HPDE6-E6E7 (cell line): Measurements from ENCODE around the gene YIPF6.
"Not testable (repeated sequence)": the region's sequence is repeated elsewhere in the genome, so short reads cannot be mapped to it uniquely, and the experiment has no call there.

Source experiments
- DNase-seq: peaks from one replicate; pipeline ENCODE4 v3.0.0; 2011; ENCODE audit warnings: missing footprints; ENCODE audit errors: extremely low spot score

YIPF6 gene

DNA sequence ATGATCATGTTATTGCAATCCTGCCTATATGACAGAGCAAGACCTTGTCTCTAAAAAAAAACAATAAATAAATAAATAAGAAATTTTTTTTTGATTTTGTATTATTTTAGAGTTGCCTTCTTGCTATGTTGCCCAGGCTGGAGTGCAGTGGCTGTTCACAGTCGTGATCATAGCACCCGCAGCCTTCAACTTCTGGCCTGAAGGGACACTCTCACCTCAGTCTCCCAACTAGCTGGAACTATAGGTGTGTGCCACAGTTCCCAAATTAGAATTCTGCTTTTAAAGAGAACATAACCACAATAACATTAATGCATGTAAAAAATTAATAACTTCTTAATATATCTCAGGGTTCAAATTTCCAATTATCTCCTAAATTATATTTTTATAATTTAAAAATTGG lies 7.8 kb downstream of the YIPF6 start:
- no peak for DNase-seq

DNA sequence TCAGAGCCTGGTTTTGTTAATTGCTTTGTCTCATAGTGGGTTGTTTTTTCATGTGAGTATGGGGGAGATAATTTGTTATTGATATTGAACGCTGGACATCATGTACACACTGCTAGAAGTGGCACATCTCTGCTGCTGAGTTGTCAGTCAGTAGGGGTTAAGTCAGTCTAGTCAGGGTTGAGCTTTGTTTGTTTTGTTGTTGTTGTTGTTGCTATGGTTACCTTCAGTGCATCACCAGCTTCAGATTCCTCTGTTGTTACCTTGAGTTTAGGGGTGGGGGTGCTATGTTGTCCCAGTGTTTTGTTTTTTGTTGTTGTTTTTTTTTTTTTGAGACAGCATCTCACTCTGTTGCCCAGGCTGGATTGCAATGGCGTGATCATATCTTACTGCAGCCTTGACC lies 9.9 kb downstream of the YIPF6 start:
- no peak for DNase-seq

DNA sequence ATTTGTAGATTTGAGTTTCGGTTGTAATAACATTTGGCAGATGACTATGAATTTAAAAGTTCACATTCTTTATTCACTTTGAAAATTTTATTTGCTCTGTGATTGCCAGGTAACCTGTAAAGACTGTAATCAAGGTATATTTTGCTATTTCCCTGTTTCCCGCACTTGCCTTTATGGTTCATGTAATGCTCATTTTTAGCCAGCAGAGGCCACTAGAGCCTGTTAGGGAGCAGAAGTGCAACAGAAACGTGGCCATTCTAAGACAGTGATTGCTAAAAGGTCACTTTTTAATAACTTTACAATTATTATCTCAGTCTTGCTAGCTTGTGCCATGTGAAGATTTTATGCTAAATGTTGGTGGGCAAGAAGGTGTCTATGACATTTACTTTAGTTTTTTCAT lies 12.4 kb downstream of the YIPF6 start:
- no peak for DNase-seq

DNA sequence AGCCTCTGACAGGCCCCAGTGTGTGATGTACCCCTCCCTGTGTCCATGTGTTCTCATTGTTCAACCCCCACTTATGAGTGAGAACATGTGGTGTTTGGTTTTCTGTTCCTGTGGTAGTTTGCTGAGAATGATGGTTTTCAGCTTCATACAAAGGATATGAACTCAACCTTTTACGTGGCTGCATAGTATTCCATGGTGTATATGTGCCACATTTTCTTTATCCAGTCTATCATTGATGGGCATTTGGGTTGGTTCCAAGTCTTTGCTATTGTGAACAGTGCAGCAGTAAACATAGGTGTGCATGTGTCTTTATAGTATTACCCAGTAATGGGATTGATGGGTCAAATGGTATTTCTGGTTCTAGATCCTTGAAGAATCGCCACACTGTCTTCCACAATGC lies 25.8 kb downstream of the YIPF6 start:
- not testable (repeated sequence) for DNase-seq

DNA sequence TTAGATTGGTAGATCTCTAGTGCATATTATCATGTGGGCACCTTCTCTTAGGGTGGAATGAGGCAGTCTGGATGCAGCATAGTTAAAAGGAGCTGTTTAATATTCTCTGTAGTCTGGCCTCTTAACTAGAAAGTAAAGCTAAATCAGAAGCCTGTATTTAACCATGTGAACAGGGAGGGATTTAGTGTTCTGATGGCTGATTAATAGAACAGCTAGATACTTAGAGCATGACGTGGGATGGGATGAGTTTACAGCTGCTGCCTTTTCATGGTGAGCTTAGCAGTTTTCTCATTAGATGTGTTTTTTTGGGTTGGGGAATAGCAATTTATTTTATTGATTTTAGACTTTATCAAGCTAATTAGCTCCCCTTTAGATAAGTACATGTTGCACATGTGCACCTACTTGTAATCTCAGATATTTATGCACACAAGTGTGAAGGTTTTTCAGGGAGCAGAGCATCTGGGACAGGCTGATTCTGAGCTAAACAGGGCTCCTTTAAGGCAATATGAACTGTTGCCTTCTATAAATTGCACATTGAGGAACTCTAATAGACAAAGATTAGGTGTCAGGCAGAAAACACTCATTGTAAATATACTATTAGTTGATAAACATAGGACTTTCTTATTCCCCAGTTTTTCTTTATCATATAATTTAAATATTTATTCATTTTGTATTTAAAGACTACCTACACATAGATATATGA lies 34.1 kb downstream of the YIPF6 start:
- no peak for DNase-seq

DNA sequence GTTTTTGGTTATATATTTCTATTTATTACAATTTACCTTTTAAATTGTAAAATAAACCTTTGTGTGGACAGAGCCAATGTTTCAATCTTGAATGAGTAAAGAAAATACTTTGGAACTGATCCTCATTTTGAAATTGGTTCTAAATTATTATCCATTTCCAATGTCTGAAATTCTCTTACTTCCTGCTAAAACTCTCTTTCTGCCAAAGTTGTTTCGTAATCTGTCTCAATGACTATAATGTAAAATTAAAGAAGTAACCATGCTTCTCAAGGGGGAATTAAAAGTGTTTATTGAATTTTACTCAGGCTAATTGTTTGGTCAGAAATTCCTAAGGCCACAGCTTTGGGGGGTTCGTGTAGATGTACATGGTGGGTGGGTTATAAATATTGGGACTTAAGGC lies 34.8 kb downstream of the YIPF6 start:
- DNase-seq = no peak

DNA sequence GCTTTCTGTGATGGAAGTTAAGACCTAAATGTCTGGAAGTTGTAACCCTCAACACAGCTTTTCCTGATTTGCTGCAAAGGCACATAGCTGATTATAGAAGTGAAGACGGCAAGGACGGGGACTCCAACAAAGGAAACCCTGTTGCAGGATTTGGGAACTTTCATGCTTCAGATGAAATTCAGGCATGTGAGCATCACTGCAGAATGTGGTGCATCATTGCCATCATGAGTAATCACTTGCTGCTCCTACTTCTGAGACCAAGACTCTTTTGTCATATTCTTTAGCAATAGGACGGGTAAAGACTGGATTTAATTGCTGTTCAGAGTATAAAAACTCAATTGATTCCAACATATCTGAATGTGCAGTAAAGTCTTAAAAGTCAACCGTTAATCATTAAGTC lies 35.8 kb downstream of the YIPF6 start:
- DNase-seq = no peak

DNA sequence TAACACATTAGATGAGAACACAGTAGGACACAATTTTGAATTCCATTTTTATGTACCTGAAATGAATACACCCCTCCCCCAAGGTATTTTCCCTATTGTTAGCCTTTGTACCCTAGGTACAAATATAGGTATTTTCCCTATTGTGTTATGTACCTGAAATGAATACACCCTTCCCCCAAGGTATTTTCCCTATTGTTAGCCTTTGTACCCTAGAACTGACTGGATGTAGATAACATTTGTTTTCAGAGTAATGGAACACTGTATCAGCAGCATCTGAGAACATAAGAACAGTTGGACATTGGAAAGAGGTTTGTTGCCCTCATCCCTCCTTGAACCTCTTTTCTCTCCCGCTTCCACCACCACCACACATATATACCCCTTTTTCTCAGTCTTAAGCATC lies 37.6 kb downstream of the YIPF6 start:
- DNase-seq = no peak

DNA sequence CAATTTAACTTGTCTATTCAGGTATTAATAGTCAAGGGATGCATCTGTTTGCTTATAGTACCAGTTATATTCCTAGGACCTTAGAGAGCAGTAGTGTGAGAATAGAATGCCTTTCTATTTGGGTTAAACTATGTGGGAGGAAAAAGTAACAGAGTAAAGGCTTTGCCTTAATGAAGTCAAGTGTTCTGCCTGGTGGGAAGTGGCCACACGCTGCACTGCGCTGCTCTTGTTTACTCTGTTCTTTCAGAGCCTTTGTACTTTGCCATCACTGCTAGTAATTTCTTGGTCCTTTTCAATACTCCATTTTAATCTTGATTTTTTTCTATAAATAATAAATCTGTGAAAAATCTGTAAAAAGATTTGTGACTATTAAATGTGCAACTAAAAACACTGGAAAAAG lies 38.0 kb downstream of the YIPF6 start:
- DNase-seq = no peak

DNA sequence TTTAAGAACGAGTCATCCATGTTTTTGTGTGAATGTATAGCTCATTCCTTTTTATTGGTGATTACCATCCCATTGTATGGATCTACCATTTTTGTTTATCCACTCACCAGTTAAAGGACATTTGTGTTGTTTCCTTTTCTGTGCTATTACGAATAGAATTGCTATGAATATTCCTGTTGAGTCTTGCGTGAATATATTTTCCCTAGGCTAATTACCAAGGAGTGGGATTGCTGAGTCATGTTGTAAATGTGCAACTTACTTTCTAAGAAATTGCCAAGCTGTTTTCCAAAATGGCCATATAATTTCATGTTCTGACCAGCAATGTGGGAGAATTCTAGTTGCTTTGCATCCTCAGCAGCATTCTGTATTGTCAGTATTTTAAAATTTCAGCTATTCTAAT lies 51.3 kb downstream of the YIPF6 start:
- DNase-seq = no peak

DNA sequence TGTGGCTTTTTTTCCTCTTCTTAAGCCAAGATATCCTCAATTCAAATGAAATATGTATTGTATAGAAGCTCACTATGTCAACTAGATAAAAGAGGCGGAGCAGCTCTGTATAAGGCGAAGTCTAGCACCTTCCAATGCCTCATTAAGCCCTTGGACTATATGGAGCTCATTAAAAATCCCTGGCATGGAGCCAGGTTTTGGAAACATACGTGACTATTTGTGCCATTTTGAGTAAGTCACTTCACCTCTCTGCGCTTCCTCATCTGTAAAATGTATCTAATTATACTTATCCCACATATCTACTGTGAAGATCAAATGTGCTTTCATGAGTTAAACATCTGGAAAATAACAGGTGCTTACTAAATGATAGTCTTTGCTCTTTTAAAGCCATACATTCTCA lies 57.2 kb downstream of the YIPF6 start:
- DNase-seq = no peak

DNA sequence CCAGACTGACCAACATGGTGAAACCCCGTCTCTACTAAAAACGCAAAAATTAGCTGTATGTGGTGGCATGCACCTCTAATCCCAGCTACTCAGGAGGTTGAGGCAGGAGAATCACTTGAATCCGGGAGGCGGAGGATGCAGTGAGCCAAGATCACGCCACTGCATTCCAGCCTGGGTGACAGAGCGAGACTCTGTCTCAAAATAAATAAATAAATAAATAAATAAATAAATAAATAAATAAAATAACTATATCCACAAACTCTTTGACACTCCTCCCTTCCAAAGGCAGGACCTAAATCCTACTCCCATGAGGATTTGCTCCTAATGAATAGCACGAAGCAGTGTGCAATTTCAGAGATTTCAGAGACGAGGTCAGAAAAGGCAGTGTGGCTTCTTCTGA lies 58.3 kb downstream of the YIPF6 start:
- not testable (repeated sequence) for DNase-seq

DNA sequence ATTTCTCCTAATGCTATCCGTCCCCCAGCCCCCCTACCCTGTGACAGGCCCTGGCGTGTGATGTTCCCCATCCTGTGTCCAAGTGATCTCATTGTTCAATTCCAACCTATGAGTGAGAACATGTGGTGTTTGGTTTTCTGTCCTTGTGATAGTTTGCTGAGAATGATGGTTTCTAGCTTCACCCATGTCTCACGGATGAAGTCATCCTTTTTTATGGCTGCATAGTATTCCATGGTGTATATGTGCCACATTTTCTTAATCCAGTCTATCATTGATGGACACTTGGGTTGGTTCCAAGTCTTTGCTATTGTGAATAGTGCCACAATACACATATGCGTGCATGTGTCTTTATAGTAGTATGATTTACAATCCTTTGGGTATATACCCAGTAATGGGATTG lies 61.1 kb downstream of the YIPF6 start:
- not testable (repeated sequence) for DNase-seq

DNA sequence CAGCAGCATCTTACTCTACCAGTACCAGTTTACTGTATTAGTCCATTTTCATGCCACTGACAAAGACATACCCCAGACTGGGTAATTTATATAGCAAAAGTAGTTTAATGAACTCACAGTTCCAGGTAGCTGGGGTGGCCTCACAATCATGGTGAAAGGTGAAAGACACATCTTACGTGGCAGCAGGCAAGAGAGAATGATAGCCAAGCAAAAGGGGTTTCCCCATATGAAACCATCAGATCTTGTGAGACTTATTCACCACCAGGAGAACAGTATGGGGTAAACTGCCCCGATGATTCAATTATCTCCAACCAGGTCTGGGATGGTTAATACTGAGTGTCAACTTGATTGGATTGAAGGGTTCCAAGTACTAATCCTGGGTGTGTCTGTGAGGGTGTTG lies 69.3 kb downstream of the YIPF6 start:
- DNase-seq = no peak

DNA sequence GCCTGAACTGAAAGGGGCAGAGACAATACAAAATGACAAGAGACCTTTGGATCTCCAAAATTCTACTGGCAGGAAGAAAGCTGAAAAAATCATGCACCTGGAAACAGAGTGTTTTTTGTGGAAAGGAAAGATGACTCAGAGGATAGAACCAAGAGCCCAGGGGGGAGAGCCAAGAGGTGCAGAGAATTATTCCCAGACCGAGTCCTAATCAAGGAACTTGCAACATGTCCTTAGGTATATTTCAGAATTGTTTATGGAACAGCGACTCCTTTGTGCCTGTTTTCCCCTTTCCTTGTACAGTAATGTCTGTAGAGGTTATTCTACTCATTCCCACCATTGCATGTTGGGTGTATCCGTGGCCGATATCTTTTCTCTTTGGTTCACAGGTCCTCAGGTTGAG lies 71.7 kb downstream of the YIPF6 start:
- no peak for DNase-seq

DNA sequence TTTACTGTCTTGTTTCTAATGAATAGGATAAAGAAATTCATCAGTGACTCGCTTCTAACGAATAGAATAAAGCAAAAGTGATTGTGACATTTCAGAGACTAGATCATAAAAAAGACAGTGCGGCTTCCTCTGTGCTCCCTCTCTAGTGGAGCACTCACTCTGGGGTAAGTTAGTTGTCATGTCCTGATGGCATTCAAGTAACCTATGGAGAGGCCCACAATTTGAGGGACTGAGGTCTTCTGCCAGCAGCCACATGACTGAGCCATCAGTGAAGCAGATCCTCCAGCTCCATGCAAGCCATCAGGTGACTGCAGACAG lies 72.4 kb downstream of the YIPF6 start:
- no peak for DNase-seq

DNA sequence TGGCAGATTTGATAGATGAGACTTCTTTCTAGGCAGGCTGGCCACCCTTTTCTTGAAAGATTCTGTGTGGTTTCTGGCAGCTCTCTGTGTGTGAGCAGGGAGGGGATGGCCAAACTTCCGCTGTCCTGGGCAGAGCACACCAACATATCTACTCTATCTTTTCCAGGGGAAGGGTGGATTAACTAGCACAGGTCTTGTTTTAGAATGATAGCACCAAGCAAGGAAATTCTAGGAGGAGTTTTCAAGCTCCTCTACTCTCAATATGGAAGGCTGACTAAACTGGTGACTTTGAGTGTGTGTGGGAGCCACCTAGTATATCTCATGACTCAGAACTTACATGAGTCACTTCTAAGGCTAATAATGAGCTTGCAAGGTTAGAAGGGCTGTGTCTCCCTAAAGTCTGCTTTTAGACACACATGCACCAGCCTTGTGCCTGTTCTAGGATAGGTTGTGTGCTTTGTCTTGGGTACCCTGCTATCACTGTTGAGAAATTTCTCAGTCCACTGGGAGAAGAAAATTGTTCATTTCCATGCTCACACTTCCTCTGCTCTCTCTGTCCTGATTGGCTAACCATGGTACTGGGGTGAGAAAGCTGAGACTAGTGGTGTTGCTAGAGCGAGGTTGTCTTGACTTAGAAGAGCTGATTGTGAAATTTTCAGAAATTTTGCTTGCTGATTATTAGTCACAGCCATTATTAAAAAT lies 72.9 kb downstream of the YIPF6 start:
- peak; percentile 38 for DNase-seq

DNA sequence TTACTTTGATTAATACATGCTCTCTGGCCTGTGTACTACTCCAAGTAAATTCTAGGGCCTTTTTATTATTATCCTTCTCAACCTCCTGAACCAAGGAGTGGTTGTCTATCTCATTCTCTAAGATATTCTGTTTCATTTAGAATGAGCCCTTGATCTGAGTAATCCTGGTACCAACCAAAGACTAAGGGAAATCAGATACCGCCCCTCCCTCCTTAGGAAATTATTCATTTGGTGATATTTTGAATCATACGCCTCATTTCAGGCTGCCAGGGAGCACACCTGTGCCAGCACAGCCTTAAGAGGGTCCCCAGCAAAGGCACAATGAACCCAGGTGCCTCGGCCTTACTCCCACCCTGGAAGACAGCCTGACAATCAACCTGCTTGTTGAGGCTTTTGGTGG lies 75.4 kb downstream of the YIPF6 start:
- DNase-seq = no peak

DNA sequence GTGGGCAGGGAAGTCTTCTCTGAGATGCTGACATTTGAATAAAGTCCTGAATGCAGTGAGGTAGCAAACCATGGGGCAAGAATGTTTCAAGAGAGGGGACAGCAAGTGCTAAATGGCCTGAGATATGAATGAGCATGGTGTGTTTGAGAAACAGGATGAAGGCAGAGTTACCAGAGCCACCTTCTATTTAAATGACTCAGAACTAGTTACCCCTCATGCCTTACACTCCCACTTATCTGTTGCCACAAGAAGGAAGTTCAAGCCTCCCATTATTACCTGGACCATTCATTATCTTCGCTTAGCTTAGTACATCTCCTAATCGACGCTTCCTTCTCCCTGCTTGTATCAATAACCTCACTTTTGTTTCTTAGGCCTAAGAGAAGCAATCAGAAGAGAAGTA lies 81.0 kb downstream of the YIPF6 start:
- no peak for DNase-seq

DNA sequence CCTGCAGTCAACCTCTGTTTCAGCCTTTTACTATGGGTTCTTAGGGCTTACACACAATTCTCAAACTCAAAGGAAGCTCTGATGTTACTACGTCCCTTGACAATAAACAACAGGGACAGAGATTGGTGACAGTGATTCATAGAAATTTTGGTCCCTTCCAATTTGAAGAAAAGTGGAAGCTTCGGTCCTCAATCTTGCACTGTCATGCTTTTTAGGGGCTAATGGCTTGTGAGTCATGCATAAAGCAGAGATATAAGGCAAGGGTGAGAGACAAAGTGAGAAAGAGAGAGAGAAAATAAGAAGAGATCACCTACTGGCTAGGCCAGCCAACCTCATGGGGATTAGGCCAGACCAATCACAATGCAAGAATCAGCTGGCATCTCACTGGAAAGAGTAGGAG lies 85.4 kb downstream of the YIPF6 start:
- no peak for DNase-seq
